Neural progenitor cell (in vitro differentiated cells): ENCODE measurements around the gene ATXN1. TPM values are rescaled to one million over a fixed set of nuclear protein-coding genes. Genes with fewer than 3 reads are reported as not detected.
A peak's percentile ranks its signal among the peaks of the same experiment; 100 is the strongest.

Experiments
- DNase-seq: peaks from one replicate; pipeline ENCODE4 v3.0.0-alpha.2; 2016; ENCODE audit warnings: low spot score
- H2AFZ ChIP-seq: fragments of 200-600 bp; sonication (generic); replicated peaks from 2 replicates; pipeline ENCODE4 v1.6.1; 2016; ENCODE audit warnings: antibody characterized with exemption
- H3F3A ChIP-seq: fragments of 200-600 bp; sonication (generic); 2 replicates; pipeline ENCODE4 v1.6.1; 2016; ENCODE audit warnings: antibody characterized with exemption, low read depth
- H3K27ac ChIP-seq: fragments of 200-600 bp; sonication (generic); 2 replicates; pipeline ENCODE4 v1.5.1; 2016; ENCODE audit warnings: mild to moderate bottlenecking
- H3K27me3 ChIP-seq: fragments of 200-600 bp; sonication (generic); 2 replicates; pipeline ENCODE4 v1.6.1; 2016; ENCODE audit warnings: mild to moderate bottlenecking, moderate library complexity
- H3K36me3 ChIP-seq: fragments of 200-600 bp; sonication (generic); 2 replicates; pipeline ENCODE4 v1.5.1; 2016
- H3K4me1 ChIP-seq: fragments of 200-600 bp; sonication (generic); 2 replicates; pipeline ENCODE4 v1.6.1; 2016; ENCODE audit warnings: mixed run types
- H3K4me2 ChIP-seq: fragments of 200-600 bp; sonication (generic); 2 replicates; pipeline ENCODE4 v1.6.1; 2016
- H3K4me3 ChIP-seq: fragments of 200-600 bp; sonication (generic); 2 replicates; pipeline ENCODE4 v1.5.1; 2016
- H3K79me2 ChIP-seq: fragments of 200-600 bp; sonication (generic); 2 replicates; pipeline ENCODE4 v1.6.1; 2016; ENCODE audit warnings: low read depth
- H3K9ac ChIP-seq: fragments of 200-600 bp; sonication (generic); 2 replicates; pipeline ENCODE4 v1.6.1; 2016
- H3K9me3 ChIP-seq: fragments of 200-600 bp; sonication (generic); 2 replicates; pipeline ENCODE4 v1.5.1; 2016; ENCODE audit warnings: low read depth
- H4K20me1 ChIP-seq: fragments of 200-600 bp; sonication (generic); 2 replicates; pipeline ENCODE4 v1.6.1; 2016; ENCODE audit warnings: low read depth
- H3K27ac Mint-ChIP-seq: 3 replicates; pipeline ENCODE4 v1.8.0; 2021; ENCODE audit warnings: mixed read lengths
- H3K27me3 Mint-ChIP-seq: 2 replicates; pipeline ENCODE4 v1.8.0; 2022; ENCODE audit warnings: low read depth, mild to moderate bottlenecking, inconsistent platforms, moderate library complexity, mixed read lengths; ENCODE audit not compliant: insufficient read depth
- H3K36me3 Mint-ChIP-seq: 3 replicates; pipeline ENCODE4 v1.8.0; 2021; ENCODE audit warnings: mixed read lengths
- H3K4me1 Mint-ChIP-seq: 3 replicates; pipeline ENCODE4 v1.8.0; 2021; ENCODE audit warnings: mixed read lengths
- H3K4me3 Mint-ChIP-seq: 3 replicates; pipeline ENCODE4 v1.8.0; 2021; ENCODE audit warnings: mild to moderate bottlenecking, moderate library complexity, mixed read lengths
- H3K9me3 Mint-ChIP-seq: 3 replicates; pipeline ENCODE4 v1.8.0; 2020; ENCODE audit warnings: mixed read lengths
- EZH2 ChIP-seq: fragments of 200-600 bp; sonication (generic); IDR thresholded peaks from 2 replicates; pipeline ENCODE4 v1.6.1; 2017; ENCODE audit warnings: antibody characterized with exemption, mild to moderate bottlenecking, moderate library complexity
- EZH2phosphoT487 ChIP-seq: fragments of 200-600 bp; sonication (generic); IDR thresholded peaks from 2 replicates; pipeline ENCODE4 v1.6.1; 2017; ENCODE audit warnings: antibody characterized with exemption
- total RNA-seq: library from RNA; depleted of rRNA; stranded (reverse); fragments of >200 nt; gene quantifications from 2 replicates; pipeline ENCODE4 v1.2.3, GENCODE V29; 2015; ENCODE audit warnings: low replicate concordance
- TF ChIP-seq, protein P1 (sequence below): fragments of 200-600 bp; sonication (generic); IDR thresholded peaks from 2 replicates; pipeline ENCODE4 v1.5.1; 2017; ENCODE audit warnings: antibody characterized with exemption, mild to moderate bottlenecking

The ATXN1 gene
- total RNA-seq, 1 donor from 2014 or later = 3.6 TPM

DNA sequence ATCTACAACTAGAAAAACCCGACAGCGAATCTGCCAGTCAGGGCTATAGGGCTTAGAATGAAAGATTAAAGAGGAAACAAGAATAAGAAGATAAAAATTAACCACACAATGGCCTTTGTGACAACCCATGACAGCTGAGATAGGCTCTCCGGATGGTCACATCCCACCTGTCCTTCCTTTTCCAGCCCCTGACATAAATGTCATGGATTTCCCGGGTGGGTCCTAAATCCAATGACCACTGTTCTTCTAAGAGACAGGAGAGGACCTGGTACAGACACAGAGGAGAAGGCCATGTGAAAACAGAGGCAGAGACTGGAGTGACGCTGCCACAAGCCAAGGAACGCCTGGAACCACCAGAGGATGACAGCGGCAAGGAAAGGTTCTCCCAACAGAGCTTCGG is 41.8 kb downstream of the ATXN1 start:
- Histone ChIP-seq H3K4me1 (no peaks in the 10 kb centered on the region), H3F3A (no peaks in the 10 kb centered on the region), H4K20me1 (no peaks in the 10 kb centered on the region), H3K79me2 (no peaks in the 10 kb centered on the region), H3K27me3 (no peaks in the 10 kb centered on the region), H2AFZ (no peak overlapping the region), H3K4me3 (no peak overlapping the region), H3K9me3 (no peaks in the 10 kb centered on the region), H3K27ac (no peak overlapping the region), H3K36me3 (no peaks in the 10 kb centered on the region), H3K4me2 (no peak overlapping the region), H3K9ac (no peak overlapping the region)
- H3K9me3 Mint-ChIP-seq = peaks cover 3% of the 10 kb centered on the region
- H3K4me1 Mint-ChIP-seq = peaks cover 39% of the 10 kb centered on the region
- H3K27ac Mint-ChIP-seq = no peak overlapping the region
- DNase-seq = no peak
- TF ChIP-seq EZH2phosphoT487 (no peak), EZH2 (no peak)
- TF ChIP-seq, protein P1, sequence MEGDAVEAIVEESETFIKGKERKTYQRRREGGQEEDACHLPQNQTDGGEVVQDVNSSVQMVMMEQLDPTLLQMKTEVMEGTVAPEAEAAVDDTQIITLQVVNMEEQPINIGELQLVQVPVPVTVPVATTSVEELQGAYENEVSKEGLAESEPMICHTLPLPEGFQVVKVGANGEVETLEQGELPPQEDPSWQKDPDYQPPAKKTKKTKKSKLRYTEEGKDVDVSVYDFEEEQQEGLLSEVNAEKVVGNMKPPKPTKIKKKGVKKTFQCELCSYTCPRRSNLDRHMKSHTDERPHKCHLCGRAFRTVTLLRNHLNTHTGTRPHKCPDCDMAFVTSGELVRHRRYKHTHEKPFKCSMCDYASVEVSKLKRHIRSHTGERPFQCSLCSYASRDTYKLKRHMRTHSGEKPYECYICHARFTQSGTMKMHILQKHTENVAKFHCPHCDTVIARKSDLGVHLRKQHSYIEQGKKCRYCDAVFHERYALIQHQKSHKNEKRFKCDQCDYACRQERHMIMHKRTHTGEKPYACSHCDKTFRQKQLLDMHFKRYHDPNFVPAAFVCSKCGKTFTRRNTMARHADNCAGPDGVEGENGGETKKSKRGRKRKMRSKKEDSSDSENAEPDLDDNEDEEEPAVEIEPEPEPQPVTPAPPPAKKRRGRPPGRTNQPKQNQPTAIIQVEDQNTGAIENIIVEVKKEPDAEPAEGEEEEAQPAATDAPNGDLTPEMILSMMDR = no peak
- H3K27me3 Mint-ChIP-seq = peaks cover 4% of the 10 kb centered on the region
- H3K36me3 Mint-ChIP-seq = peaks cover 2% of the 10 kb centered on the region
- H3K4me3 Mint-ChIP-seq = no peak overlapping the region

DNA sequence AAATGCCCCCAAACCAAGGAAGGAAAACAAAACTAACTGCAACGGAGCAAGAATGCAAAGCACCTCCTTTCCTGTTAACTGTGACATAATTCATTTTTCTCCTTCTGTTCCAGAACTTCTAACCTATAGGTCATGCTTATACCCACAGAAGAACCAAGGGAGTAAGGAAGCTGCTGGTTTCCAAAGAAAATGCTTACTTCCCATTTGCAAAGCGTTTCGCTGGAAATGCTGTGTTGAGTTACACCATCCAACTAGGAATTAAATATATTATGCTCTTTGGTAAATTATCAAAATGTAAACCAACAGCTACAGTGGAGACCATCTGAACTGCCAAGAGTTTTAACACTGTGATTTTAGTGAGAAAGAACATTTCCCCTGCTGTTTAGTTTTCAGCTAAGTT is 42.9 kb downstream of the ATXN1 start:
- Mint-ChIP-seq H3K9me3 (peaks cover 3% of the 10 kb centered on the region), H3K4me1 (peaks cover 31% of the 10 kb centered on the region), H3K27me3 (peaks cover 4% of the 10 kb centered on the region), H3K36me3 (peaks cover 2% of the 10 kb centered on the region), H3K4me3 (no peak overlapping the region), H3K27ac (no peak overlapping the region)
- no peak for DNase-seq
- Histone ChIP-seq H3K36me3 (no peaks in the 10 kb centered on the region), H3F3A (no peaks in the 10 kb centered on the region), H3K4me2 (no peak overlapping the region), H3K9me3 (no peaks in the 10 kb centered on the region), H3K4me1 (no peaks in the 10 kb centered on the region), H3K4me3 (no peak overlapping the region), H3K27ac (no peak overlapping the region), H3K9ac (no peak overlapping the region), H3K27me3 (no peaks in the 10 kb centered on the region), H4K20me1 (no peaks in the 10 kb centered on the region), H2AFZ (no peak overlapping the region), H3K79me2 (no peaks in the 10 kb centered on the region)
- TF ChIP-seq, protein P1 = no peak
- no peak for TF ChIP-seq EZH2
- no peak for TF ChIP-seq EZH2phosphoT487

DNA sequence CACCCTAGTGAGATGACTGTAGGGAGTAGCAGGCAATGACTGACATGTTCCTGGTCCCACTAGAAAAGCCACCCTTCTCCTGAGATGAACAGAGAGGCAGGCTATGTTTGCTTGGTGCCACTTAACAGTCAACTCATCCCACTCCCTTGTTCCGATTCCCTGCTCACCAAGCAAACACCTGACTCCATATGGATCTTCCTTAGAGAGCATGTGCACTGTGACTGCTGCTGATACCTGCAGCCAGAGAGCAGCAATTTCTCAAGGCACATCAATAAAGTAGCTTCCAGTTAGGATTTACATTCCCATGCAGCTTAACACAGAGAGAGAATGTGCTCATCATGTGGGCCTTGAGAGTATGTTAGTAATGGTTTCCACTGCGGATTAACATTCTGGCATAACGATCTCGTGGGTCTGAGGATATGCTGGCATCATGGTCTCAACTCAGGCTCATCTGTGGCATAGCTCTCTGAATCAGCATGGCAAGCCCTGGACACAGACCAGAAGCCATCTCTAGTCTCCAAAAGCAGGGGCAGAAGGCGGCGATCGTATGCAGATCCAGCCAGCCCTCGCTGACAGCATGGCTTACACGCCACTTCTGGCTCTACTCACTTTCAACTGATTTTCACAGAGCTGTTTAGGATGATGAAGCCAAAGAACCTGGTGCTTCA is 43.9 kb downstream of the ATXN1 start:
- Histone ChIP-seq H3K9ac (no peak overlapping the region), H3K4me1 (no peaks in the 10 kb centered on the region), H3K27me3 (no peaks in the 10 kb centered on the region), H3K27ac (no peak overlapping the region), H4K20me1 (no peaks in the 10 kb centered on the region), H3F3A (no peaks in the 10 kb centered on the region), H2AFZ (no peak overlapping the region), H3K9me3 (no peaks in the 10 kb centered on the region), H3K4me2 (no peak overlapping the region), H3K4me3 (no peak overlapping the region), H3K79me2 (no peaks in the 10 kb centered on the region), H3K36me3 (no peaks in the 10 kb centered on the region)
- peaks cover 3% of the 10 kb centered on the region for H3K9me3 Mint-ChIP-seq
- DNase-seq = peak; percentile 23
- H3K4me3 Mint-ChIP-seq = no peak overlapping the region
- peaks cover 29% of the 10 kb centered on the region for H3K4me1 Mint-ChIP-seq
- peaks cover 4% of the 10 kb centered on the region for H3K27me3 Mint-ChIP-seq
- peaks cover 2% of the 10 kb centered on the region for H3K36me3 Mint-ChIP-seq
- no peak for TF ChIP-seq EZH2phosphoT487
- TF ChIP-seq EZH2 = no peak
- TF ChIP-seq, protein P1 = no peak
- H3K27ac Mint-ChIP-seq = no peak overlapping the region
